Cardiac fibroblast (primary cell): ENCODE measurements around the gene HMGCS1.

Experiments used
- DNase-seq, 2 donors: peaks; one replicate each; pipeline versions ENCODE4 v3.0.0 to v3.0.0-alpha.2; 2010; ENCODE audit warnings: low read depth in 2 of 2
- H3K4me3 ChIP-seq, 2 donors: replicated peaks in 1 of 2; 1 replicate in 1 of 2; 2 replicates in 1 of 2; pipeline ENCODE4 v1.5.1; 2011; ENCODE audit warnings: low read depth in 2 of 2, low read length in 2 of 2, mild to moderate bottlenecking in 2 of 2, moderate library complexity in 1 of 2
- TF ChIP-seq, protein P1 (sequence below): IDR thresholded peaks from one replicate; pipeline ENCODE4 v1.5.1; 2011; ENCODE audit warnings: low read depth, mild to moderate bottlenecking, low read length, inconsistent platforms

Gene HMGCS1

DNA sequence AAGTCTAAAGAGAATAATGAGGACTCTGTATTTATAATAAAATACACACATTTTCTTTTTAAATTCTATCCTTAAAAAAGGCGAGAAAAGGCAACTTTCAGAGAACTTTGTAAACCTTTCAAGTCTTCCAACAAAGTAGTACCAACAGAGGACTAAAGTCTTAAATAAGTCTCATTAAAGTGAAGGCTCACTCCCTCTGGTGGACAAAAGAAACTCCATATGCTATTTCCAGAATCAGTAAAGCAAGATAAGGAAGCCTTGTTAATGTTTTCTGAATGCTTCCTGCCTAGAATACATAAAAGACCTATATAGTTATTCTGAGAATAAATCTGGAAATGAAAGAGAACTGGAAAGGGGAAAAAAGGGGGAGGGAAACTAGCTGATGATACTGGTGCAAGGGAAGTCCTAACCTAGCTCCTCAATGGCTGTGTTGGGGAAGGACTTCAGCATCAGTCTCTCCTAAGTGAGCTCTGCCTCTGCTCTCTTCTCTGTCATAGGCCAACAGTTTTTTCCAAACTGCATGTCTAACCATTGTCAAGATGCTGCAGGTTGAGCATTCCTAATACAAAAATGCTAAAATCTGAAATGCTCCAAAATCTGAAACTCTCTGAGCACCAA, 7.2 kb downstream of the HMGCS1 start:
- H3K4me3 ChIP-seq: no peak overlapping the region
- DNase-seq: peak; percentile 75 to 79
- TF ChIP-seq, protein P1, sequence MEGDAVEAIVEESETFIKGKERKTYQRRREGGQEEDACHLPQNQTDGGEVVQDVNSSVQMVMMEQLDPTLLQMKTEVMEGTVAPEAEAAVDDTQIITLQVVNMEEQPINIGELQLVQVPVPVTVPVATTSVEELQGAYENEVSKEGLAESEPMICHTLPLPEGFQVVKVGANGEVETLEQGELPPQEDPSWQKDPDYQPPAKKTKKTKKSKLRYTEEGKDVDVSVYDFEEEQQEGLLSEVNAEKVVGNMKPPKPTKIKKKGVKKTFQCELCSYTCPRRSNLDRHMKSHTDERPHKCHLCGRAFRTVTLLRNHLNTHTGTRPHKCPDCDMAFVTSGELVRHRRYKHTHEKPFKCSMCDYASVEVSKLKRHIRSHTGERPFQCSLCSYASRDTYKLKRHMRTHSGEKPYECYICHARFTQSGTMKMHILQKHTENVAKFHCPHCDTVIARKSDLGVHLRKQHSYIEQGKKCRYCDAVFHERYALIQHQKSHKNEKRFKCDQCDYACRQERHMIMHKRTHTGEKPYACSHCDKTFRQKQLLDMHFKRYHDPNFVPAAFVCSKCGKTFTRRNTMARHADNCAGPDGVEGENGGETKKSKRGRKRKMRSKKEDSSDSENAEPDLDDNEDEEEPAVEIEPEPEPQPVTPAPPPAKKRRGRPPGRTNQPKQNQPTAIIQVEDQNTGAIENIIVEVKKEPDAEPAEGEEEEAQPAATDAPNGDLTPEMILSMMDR: peak; percentile 63

- no peak overlapping the region for H3K4me3 ChIP-seq
- DNase-seq: peak in 1 of 2 donors; percentile 49
- TF ChIP-seq, protein P1: no peak
Measured at GRCh38 chr5:43304525-43304924, 8.7 kb downstream of the HMGCS1 start.

- no peak for DNase-seq
- H3K4me3 ChIP-seq: no peak overlapping the region
- TF ChIP-seq, protein P1: no peak
Measured at GRCh38 chr5:43303242-43303641, 10.0 kb downstream of the HMGCS1 start.

- DNase-seq: no peak
- TF ChIP-seq, protein P1: no peak
Measured at GRCh38 chr5:43302481-43302880, 10.7 kb downstream of the HMGCS1 start.

DNA sequence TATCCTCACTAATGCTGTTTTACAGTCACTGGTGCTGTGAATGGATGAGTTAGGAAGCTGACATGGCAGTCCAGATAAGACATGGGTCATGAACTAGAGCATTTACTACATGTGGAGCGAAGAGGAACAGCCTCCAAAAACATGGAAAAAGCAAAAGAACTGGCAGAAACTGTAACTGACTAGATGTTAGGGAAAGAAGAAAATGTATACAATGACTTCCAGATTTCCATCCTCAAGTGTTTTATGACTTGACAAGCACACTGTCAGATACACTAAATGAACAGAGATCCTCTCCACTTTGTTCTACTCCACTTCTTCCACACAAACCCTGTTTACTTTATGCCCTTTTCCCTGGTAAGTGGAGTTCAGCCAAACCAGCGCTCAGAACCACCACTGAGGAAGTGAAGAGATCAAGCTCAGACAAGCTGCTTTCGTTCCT, 11.5 kb downstream of the HMGCS1 start:
- TF ChIP-seq, protein P1: no peak
- DNase-seq: peak in 1 of 2 donors; percentile 30
- no peak overlapping the region for H3K4me3 ChIP-seq

More at GRCh38 chr5:43302481-43302880, 10.7 kb downstream of the HMGCS1 start:
- H3K4me3 ChIP-seq: no peak overlapping the region

GRCh38 chr5:43300112-43300511, 13.1 kb downstream of the HMGCS1 start:
- H3K4me3 ChIP-seq: no peak overlapping the region
- TF ChIP-seq, protein P1: no peak
- no peak for DNase-seq

- DNase-seq: no peak
- H3K4me3 ChIP-seq: no peak overlapping the region
- TF ChIP-seq, protein P1: no peak
Measured at GRCh38 chr5:43298443-43298842, 14.8 kb downstream of the HMGCS1 start.
